T-helper 1 cell treated with Interleukin-12 subunit alpha and Interleukin-12 subunit beta and Interleukin-4 antibody, amounts not matched to agents 30 μg/mL and 1 μg/mL, for 36 hours (primary cell): ENCODE measurements around the gene CYP11A1.
A peak's percentile ranks its signal among the peaks of the same experiment; 100 is the strongest.

Experiments used
- H3K27ac Mint-ChIP-seq: one replicate; pipeline ENCODE4 v1.8.0; 2021; ENCODE audit warnings: mild to moderate bottlenecking, mixed read lengths
- H3K27me3 Mint-ChIP-seq: one replicate; pipeline ENCODE4 v1.8.0; 2021; ENCODE audit warnings: low read depth, mixed read lengths
- H3K36me3 Mint-ChIP-seq: one replicate; pipeline ENCODE4 v1.8.0; 2021; ENCODE audit warnings: low read depth, mixed read lengths
- H3K4me1 Mint-ChIP-seq: one replicate; pipeline ENCODE4 v1.8.0; 2021; ENCODE audit warnings: low read depth, mixed read lengths
- H3K4me3 Mint-ChIP-seq: one replicate; pipeline ENCODE4 v1.8.0; 2021; ENCODE audit warnings: mild to moderate bottlenecking, moderate library complexity, mixed read lengths
- H3K9me3 Mint-ChIP-seq: one replicate; pipeline ENCODE4 v1.8.0; 2021; ENCODE audit warnings: mixed read lengths

Gene CYP11A1

DNA sequence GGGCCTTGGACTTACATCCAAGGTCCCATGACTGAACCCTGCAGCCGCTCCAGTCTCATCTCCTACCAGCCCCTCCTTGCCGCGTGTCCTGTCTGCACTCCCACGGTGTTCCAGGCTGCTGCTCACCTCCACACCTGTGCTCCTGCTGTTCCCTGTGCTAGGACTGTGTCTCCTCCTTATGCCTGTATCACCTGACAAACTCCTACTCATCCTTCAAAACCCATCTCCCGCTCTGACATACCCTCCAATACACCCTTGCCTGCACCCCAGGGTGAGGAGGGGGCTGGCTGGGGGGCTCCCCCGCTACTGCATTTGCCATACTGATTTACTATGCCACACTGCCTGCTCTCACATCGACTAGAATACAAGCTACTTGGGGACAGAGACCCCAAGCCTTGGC is 53.6 kb downstream of the CYP11A1 start:
- Mint-ChIP-seq H3K9me3 (no peaks in the 10 kb centered on the region), H3K27me3 (no peaks in the 10 kb centered on the region), H3K36me3 (no peaks in the 10 kb centered on the region), H3K4me3 (no peak overlapping the region), H3K4me1 (peaks cover 11% of the 10 kb centered on the region), H3K27ac (no peak overlapping the region)

DNA sequence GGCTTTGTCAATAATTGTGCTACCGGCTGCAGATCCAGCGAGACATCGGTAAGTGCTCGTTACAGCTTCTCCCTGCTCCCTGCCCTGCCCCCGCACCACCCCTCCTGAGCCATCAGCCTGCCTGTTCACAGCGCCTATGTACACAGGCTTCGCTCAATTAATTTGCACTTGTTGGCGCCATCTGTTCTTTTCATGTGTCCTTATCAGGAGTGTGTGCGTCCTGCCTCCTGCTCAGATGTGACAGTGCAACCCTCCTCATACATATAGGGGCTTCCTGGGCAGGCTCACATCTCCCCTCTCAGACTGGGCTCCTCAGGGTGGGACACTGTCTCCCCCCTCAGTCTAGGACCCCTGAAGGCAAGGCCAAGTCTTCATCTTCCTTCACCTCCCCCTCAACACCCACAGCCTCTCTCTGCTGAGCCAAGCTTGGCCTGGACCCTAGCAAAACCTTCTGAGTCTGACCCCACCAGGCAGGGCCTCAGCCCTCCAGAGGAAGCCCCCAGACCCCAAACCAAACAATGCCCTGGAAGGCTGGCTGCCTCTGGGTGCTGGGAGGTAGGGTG is 54.9 kb downstream of the CYP11A1 start:
- peaks cover 11% of the 10 kb centered on the region for H3K4me1 Mint-ChIP-seq
- H3K9me3 Mint-ChIP-seq, result no peaks in the 10 kb centered on the region
- no peak overlapping the region for H3K4me3 Mint-ChIP-seq
- H3K36me3 Mint-ChIP-seq, result no peaks in the 10 kb centered on the region
- no peak overlapping the region for H3K27ac Mint-ChIP-seq
- H3K27me3 Mint-ChIP-seq, result peaks cover 8% of the 10 kb centered on the region

GRCh38 chr15:74311734-74312444 is 55.6 kb downstream of the CYP11A1 start:
- H3K4me3 Mint-ChIP-seq, result no peak overlapping the region
- no peaks in the 10 kb centered on the region for H3K9me3 Mint-ChIP-seq
- H3K36me3 Mint-ChIP-seq, result no peaks in the 10 kb centered on the region
- peaks cover 11% of the 10 kb centered on the region for H3K4me1 Mint-ChIP-seq
- peak overlapping the region; percentile 6 for H3K27ac Mint-ChIP-seq
- peaks cover 11% of the 10 kb centered on the region for H3K27me3 Mint-ChIP-seq

DNA sequence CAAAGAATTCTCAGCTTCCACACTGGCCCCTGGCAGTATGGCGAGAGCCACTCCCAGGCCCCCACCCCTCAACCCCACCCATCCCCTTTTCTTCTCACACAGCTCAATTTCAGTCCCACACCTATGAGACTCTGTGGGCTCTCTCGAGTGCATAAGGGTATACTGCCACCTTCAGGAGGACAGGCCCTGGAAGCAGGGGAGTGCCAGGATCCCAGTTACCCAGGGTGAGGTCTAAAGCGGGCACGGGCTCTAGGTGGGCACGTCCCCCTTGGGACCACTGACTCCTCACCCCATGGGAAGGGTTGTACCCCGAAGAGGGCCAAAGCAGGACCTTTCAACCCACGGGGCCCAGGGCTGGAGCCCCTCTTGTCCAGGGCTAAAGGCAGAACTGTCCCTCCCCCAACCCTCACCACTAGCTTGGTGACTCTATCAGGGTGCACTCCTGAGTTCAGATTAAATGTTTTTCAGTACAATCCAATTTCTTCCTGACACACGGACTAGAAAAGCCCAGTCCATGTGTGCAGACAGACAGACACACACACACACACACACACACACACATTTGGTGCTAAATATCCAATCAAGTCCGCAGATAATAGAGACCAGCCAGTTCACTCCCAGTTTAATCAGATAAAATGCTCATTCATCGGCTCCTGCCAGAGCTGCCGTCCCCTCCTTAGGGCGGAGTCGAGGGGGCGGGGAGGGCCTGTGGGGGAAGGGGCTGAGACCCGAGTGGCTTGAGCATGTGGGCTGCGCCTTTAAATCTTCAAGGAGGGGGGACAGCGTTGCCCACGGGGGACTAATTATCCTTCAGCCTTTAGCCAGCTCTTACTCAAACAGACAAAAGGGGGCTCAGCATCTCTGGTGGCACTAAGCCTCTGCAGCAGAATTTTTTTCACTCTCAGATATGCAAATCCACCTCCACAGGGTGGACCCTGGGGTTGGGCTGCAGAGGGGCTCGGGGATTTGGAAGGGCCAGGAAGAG is 59.3 kb downstream of the CYP11A1 start:
- no peaks in the 10 kb centered on the region for H3K4me1 Mint-ChIP-seq
- H3K4me3 Mint-ChIP-seq, result no peak overlapping the region
- H3K27ac Mint-ChIP-seq, result no peak overlapping the region
- H3K27me3 Mint-ChIP-seq, result peaks cover 31% of the 10 kb centered on the region
- no peaks in the 10 kb centered on the region for H3K9me3 Mint-ChIP-seq
- H3K36me3 Mint-ChIP-seq, result no peaks in the 10 kb centered on the region

DNA sequence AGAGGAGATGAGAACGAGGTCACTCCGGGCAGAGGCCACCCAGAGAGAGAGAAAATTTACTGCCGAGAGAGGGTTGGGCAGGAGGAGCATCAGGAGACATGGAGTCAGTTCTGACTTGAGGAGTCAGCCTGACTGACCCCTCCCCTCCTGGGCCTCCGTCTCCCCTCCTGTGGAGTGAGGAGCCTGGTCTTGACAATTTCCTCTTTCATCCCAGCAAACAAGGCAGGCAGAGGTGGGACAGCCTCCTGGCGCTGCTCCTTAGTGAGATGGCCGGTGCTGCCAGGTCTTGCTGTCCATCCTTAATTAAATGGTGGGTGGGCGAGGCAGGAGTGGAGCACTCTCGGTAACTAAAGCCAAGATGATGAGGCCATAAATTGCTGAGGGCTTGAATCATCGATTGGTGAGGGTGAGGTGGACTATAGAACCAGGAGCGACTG is 60.6 kb downstream of the CYP11A1 start:
- Mint-ChIP-seq H3K4me3 (no peak overlapping the region), H3K9me3 (no peaks in the 10 kb centered on the region), H3K27ac (no peak overlapping the region), H3K36me3 (no peaks in the 10 kb centered on the region), H3K27me3 (peaks cover 35% of the 10 kb centered on the region), H3K4me1 (no peaks in the 10 kb centered on the region)

- Mint-ChIP-seq H3K4me3 (no peak overlapping the region), H3K4me1 (no peaks in the 10 kb centered on the region), H3K9me3 (no peaks in the 10 kb centered on the region), H3K27me3 (peaks cover 35% of the 10 kb centered on the region), H3K36me3 (no peaks in the 10 kb centered on the region), H3K27ac (no peak overlapping the region)
Observed at GRCh38 chr15:74305687-74306086, 61.8 kb downstream of the CYP11A1 start.

GRCh38 chr15:74304431-74304830 is 63.0 kb downstream of the CYP11A1 start:
- peaks cover 35% of the 10 kb centered on the region for H3K27me3 Mint-ChIP-seq
- no peak overlapping the region for H3K4me3 Mint-ChIP-seq

DNA sequence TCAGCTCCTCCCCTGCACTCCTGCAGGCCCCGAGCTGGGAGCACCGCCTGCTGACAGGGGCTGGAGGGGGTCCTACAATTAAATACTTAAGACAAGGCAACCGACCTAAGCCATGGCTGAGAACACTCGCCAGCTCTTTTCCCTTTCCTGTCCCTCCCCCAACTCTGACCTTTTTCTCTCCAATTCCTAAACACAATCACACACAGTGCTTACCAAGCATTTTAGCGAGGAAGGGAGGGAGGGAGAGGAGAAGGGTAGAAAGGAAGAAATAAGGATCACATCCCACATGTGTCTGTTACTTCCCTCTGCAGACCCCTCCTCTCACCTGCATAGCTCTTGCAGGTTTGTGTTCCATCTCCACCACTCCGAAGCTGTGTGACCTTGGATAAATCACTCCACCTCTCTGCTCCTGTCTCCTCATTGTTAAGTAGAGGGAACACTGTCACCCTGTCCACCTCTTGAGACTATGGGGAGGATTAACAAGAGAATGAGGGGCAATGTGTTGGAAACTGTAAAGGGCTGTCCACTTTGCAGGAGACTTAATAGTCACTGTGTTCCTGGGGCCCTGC is 63.6 kb downstream of the CYP11A1 start:
- H3K27me3 Mint-ChIP-seq, result peaks cover 35% of the 10 kb centered on the region
- no peak overlapping the region for H3K27ac Mint-ChIP-seq
- H3K36me3 Mint-ChIP-seq, result no peaks in the 10 kb centered on the region
- H3K9me3 Mint-ChIP-seq, result no peaks in the 10 kb centered on the region
- no peaks in the 10 kb centered on the region for H3K4me1 Mint-ChIP-seq
- no peak overlapping the region for H3K4me3 Mint-ChIP-seq

More at GRCh38 chr15:74304431-74304830, 63.0 kb downstream of the CYP11A1 start:
- Mint-ChIP-seq H3K27ac (no peak overlapping the region), H3K4me1 (no peaks in the 10 kb centered on the region), H3K36me3 (no peaks in the 10 kb centered on the region), H3K9me3 (no peaks in the 10 kb centered on the region)

- Mint-ChIP-seq H3K27ac (no peak overlapping the region), H3K4me1 (no peaks in the 10 kb centered on the region), H3K36me3 (no peaks in the 10 kb centered on the region), H3K9me3 (no peaks in the 10 kb centered on the region), H3K27me3 (peaks cover 35% of the 10 kb centered on the region), H3K4me3 (no peak overlapping the region)
Observed at GRCh38 chr15:74302821-74303359, 64.6 kb downstream of the CYP11A1 start.

- no peaks in the 10 kb centered on the region for H3K4me1 Mint-ChIP-seq
- no peaks in the 10 kb centered on the region for H3K9me3 Mint-ChIP-seq
- H3K36me3 Mint-ChIP-seq, result no peaks in the 10 kb centered on the region
- H3K27ac Mint-ChIP-seq, result no peak overlapping the region
- no peak overlapping the region for H3K4me3 Mint-ChIP-seq
- peaks cover 29% of the 10 kb centered on the region for H3K27me3 Mint-ChIP-seq
Observed at GRCh38 chr15:74301583-74302361, 65.7 kb downstream of the CYP11A1 start.

DNA sequence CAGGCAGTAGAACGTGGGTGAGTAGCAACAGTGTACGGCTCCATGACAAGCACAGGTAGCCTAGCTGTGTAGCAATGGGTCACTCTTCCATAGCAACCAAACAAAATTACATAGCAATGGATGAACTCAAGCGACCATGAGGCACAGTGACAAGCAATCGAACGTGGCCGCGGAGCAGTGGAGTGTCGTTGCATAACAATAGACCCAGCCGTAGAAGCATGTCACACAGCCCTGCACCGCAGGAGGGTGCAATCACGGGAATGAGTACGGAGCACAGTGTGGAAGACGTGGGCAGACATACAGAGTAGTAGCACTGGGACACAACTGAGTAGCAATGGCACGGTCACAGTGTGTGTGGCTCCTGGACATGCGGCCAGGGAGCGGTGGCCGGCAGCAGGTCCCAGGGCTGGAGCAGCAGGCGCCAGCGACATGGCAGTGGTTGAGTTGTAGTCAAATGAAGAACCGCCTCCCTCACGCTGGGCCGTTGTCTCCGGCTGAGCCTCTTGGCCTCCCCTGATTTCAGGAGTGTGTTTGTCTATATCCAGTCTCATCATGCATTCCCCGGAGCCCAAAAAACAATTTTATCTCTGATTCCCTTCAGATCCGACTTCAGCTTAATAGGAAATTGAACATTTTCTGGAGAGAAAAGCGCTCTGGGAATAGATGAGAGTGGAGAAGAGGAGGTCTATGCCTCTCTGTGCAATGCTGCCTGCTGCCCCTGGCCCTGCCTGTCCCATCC is 67.2 kb downstream of the CYP11A1 start:
- H3K27me3 Mint-ChIP-seq, result peaks cover 21% of the 10 kb centered on the region
- no peaks in the 10 kb centered on the region for H3K36me3 Mint-ChIP-seq
- no peaks in the 10 kb centered on the region for H3K9me3 Mint-ChIP-seq
- no peaks in the 10 kb centered on the region for H3K4me1 Mint-ChIP-seq
- H3K4me3 Mint-ChIP-seq, result no peak overlapping the region
- no peak overlapping the region for H3K27ac Mint-ChIP-seq

DNA sequence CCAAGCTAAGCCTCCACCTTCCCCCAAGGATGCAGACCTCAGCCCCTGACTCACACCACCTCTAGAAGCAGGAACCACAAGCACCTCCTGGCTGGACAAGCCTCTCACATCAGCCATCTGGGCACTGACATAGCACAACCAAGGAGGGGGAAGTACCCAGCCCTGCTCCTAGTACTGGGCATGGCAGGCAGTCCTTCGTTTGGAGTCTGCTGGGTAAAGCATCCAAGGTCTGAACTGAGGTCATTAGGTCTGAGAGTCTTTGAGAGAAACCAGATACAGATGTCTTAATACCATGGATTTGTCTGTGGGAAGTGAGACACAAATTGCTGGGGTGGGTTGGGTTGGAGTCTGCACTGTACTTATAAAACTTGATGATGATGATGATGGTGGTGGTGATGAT is 69.6 kb downstream of the CYP11A1 start:
- H3K27ac Mint-ChIP-seq, result no peak overlapping the region
- H3K4me3 Mint-ChIP-seq, result no peak overlapping the region
- no peaks in the 10 kb centered on the region for H3K4me1 Mint-ChIP-seq
- H3K9me3 Mint-ChIP-seq, result no peaks in the 10 kb centered on the region
- no peaks in the 10 kb centered on the region for H3K36me3 Mint-ChIP-seq
- H3K27me3 Mint-ChIP-seq, result peaks cover 8% of the 10 kb centered on the region

DNA sequence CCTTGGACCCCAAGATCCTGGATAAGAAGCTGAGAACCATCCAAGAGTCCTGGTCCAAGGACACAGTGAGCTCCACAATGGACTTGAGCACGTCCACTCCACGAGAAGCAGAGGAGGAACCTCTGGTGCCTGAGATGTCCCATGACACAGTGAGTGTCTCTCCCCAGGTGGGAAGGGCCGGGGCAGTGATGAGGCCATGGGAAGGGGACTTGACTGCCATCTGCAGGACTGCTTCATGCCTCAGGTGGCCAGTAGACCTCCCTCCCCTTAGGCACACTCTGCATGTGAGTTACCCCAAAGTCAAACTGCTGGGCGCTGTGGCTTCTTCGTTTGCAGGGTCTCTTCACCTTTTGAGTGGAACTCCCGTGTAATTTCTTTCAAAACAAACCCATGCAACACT is 71.6 kb downstream of the CYP11A1 start:
- no peak overlapping the region for H3K4me3 Mint-ChIP-seq
- no peaks in the 10 kb centered on the region for H3K9me3 Mint-ChIP-seq

More for the DNA sequence above, 71.6 kb downstream of the CYP11A1 start:
- H3K36me3 Mint-ChIP-seq, result no peaks in the 10 kb centered on the region
- no peak overlapping the region for H3K27ac Mint-ChIP-seq
- peaks cover 6% of the 10 kb centered on the region for H3K4me1 Mint-ChIP-seq
- H3K27me3 Mint-ChIP-seq, result peaks cover 5% of the 10 kb centered on the region
